Mesothelial cell of epicardium (in vitro differentiated cells): ENCODE results near the gene NQO2. TPM values are rescaled to one million over a fixed set of nuclear protein-coding genes. Genes with fewer than 3 reads are reported as not detected.
"Not testable (repeated sequence)": the region's sequence is repeated elsewhere in the genome, so short reads cannot be mapped to it uniquely, and the experiment has no call there.

Experiments used
- DNase-seq, 2 experiments: peaks; one replicate each; pipeline ENCODE4 v3.0.0; 2021; ENCODE audit warnings: low spot score in 2 of 2; ENCODE audit not compliant: unreplicated experiment in 2 of 2
- H3K27ac Mint-ChIP-seq: 2 replicates; pipeline ENCODE4 v1.8.0; 2021; ENCODE audit warnings: mixed read lengths
- H3K27me3 Mint-ChIP-seq: 2 replicates; pipeline ENCODE4 v1.8.0; 2021; ENCODE audit warnings: low read depth, mixed read lengths
- H3K36me3 Mint-ChIP-seq: 2 replicates; pipeline ENCODE4 v1.8.0; 2021; ENCODE audit warnings: mixed read lengths
- H3K4me1 Mint-ChIP-seq: 2 replicates; pipeline ENCODE4 v1.8.0; 2021; ENCODE audit warnings: mixed read lengths
- H3K4me3 Mint-ChIP-seq: 2 replicates; pipeline ENCODE4 v1.8.0; 2021; ENCODE audit warnings: mild to moderate bottlenecking, moderate library complexity, mixed read lengths
- H3K9me3 Mint-ChIP-seq: 2 replicates; pipeline ENCODE4 v1.8.0; 2021; ENCODE audit warnings: mixed read lengths
- CTCF ChIP-seq: fragments of 200-600 bp; sonication (generic); IDR thresholded peaks from one replicate; pipeline ENCODE4 v1.5.0; 2021; ENCODE audit warnings: antibody characterized with exemption; ENCODE audit not compliant: unreplicated experiment
- total RNA-seq: library from RNA; stranded (reverse); gene quantifications from 3 replicates; pipeline ENCODE4 v1.2.1, GENCODE V29; 2021

The NQO2 gene
- total RNA-seq, 1 donor from 2014 or later = 18.7 TPM

- H3K9me3 Mint-ChIP-seq = peaks cover 3% of the 10 kb centered on the region
- peaks cover 6% of the 10 kb centered on the region for H3K4me1 Mint-ChIP-seq
- H3K27ac Mint-ChIP-seq = no peak overlapping the region
- H3K27me3 Mint-ChIP-seq = peaks cover 12% of the 10 kb centered on the region
- no peak overlapping the region for H3K4me3 Mint-ChIP-seq
- TF ChIP-seq CTCF = no peak
- H3K36me3 Mint-ChIP-seq = no peaks in the 10 kb centered on the region
- DNase-seq = no peak
Observed at GRCh38 chr6:3061501-3061941, 61.8 kb downstream of the NQO2 start.

- not testable (repeated sequence) for H3K27ac Mint-ChIP-seq, H3K27me3 Mint-ChIP-seq, H3K9me3 Mint-ChIP-seq, H3K36me3 Mint-ChIP-seq, DNase-seq
- H3K4me3 Mint-ChIP-seq = peak overlapping the region; percentile 82
- H3K4me1 Mint-ChIP-seq = peaks cover 11% of the 10 kb centered on the region
Observed at GRCh38 chr6:3063340-3063732, 63.6 kb downstream of the NQO2 start.

DNA sequence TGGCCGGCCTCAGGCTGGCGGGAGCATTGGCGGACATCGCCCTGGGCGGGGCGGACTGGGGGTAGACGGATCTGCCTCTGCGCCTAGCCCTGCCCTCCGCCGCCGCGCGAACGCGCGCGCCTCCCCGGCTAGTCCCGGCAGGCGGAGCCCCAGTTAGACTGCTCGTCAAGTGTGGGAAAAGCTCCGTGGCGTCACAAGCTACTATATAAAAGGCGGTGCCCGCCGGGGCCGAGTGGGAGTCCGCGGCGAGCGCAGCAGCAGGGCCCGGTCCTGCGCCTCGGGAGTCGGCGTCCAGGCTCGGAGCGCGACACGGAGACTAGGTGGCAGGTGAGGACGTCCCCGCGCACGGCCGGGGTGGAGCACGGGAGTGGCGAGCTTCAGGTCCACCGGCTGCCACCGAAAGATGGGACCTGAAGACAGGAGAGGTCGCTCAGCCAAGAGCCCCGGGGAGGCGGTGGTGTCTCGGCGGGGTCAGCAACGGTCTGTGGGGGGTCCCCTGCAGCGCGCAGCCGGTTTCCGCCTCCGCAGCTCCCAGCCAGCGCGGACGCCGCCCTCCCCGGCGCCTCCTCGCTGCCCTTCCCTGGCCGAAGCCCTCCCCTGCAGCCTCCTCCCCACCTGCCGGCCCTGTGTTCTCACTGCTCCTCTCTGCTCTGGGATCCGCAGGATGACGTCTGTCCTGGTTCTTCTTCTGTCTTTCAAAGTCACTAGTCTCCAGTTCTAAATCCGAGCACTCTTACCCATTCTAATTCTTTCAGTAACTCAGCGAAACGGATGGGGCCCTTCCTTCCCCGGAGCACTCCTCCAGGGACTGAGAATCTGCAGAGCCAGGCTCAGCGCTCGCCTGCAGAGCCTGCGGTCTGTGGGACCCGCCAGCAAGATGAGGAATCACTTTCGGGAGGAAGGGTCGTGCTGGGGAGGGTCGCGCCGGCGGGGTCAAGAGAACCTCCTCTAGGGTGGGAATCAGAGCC, 64.3 kb downstream of the NQO2 start:
- peak; percentile 58 to 82 for DNase-seq
- Mint-ChIP-seq H3K4me3 (peak overlapping the region; percentile 82), H3K4me1 (peaks cover 11% of the 10 kb centered on the region), H3K27ac (peak overlapping the region; percentile 77), H3K9me3 (peaks cover 3% of the 10 kb centered on the region), H3K27me3 (peaks cover 4% of the 10 kb centered on the region), H3K36me3 (no peaks in the 10 kb centered on the region)
- no peak for TF ChIP-seq CTCF

DNA sequence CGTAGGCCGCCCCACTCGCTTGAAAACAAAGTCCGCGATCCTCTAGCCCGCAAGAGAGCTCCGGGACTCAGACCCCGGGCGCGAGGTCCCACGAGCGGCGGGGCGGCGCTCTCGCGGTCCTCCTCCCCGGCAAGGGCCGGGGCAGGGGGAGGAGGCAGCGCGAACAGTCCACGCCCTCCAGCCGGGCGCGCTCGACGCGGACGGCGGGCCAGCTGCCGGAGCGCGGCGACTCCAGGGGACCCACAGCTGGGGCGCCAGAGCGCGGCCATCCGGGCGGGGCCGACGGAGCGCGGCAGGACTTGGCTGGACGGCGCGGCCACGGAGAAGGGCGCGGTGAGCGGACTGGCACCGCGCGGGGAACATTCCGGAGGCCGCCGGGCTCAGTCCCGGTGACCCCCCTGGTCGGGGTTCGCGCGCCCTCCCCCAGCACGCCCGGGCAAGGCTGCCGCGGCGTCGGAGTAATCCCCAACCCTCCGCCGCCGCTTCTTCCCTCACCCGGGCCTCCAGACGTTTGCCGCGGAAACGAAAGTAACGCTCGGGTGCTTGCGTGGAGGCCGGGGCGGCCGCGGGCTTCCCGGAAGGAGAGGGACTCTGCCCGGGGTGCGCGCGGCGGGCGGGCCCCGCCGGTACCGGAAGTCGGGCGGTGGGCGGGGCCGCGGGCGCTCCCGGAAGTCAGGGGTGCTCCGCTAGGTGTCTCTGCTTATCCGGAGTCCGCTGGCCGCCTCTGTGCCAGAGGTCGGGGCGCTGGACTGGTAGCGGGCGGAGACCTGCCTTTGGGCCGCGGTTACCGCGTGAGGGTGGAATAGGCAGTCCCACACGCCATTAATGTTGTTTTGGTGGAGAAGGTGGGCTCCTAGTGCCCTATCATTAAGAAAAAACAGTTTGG, 68.9 kb downstream of the NQO2 start, which contains the start of gene RIPK1:
TSS of gene RIPK1 (plus strand) at position 166 of the 886 bp plus-strand sequence. CDS start 8,330 bp downstream, outside the sequence.
- peak; percentile 91 for DNase-seq
- peak within 1 kb of the TSS; percentile 92 for H3K4me3 Mint-ChIP-seq
- no peaks in the 10 kb centered on the region for H3K36me3 Mint-ChIP-seq
- peaks cover 20% of the 10 kb centered on the region for H3K4me1 Mint-ChIP-seq
- no peaks in the 10 kb centered on the region for H3K9me3 Mint-ChIP-seq
- no peak for TF ChIP-seq CTCF
- peak within 1 kb of the TSS; percentile 98 for H3K27ac Mint-ChIP-seq
- H3K27me3 Mint-ChIP-seq = peaks cover 3% of the 10 kb centered on the region

Other genes starting within 250 kb of the NQO2 start
- 0.86 to 0.97 TPM (median 0.89 TPM) in 3 replicates for gene MYLK4, start 249.0 kb upstream of the NQO2 start, total RNA-seq
- gene WRNIP1, start 234.5 kb upstream of the NQO2 start, total RNA-seq = 36.4 to 41.3 TPM (median 40.8 TPM) in 3 replicates
- 18.5 to 20.3 TPM (median 19.5 TPM) in 3 replicates for gene SERPINB1, start 158.0 kb upstream of the NQO2 start, total RNA-seq
- gene SERPINB9, start 96.6 kb upstream of the NQO2 start, total RNA-seq = 28.2 to 30.9 TPM (median 30.6 TPM) in 3 replicates
- gene SERPINB6, start 28.3 kb upstream of the NQO2 start, total RNA-seq = 91.4 to 96.8 TPM (median 93.4 TPM) in 3 replicates
- gene RIPK1, start 68.6 kb downstream of the NQO2 start, total RNA-seq = 17.5 to 18.4 TPM (median 17.6 TPM) in 3 replicates
- 41.5 to 49.2 TPM (median 43.8 TPM) in 3 replicates for gene BPHL, start 118.8 kb downstream of the NQO2 start, total RNA-seq
- gene TUBB2A, start 157.7 kb downstream of the NQO2 start, total RNA-seq = 21.5 to 25.5 TPM (median 24.3 TPM) in 3 replicates
- 110 to 121 TPM (median 114 TPM) in 3 replicates for gene TUBB2B, start 227.8 kb downstream of the NQO2 start, total RNA-seq